HG03045 (cell line): Measurements from ENCODE around the gene CLEC16A.

Source experiments
- ATAC-seq: cut with Tn5 transposase; IDR thresholded peaks from one replicate; pipeline ENCODE4 v1.9.1; 2021; ENCODE audit warnings: mild to moderate bottlenecking, moderate library complexity; ENCODE audit not compliant: unreplicated experiment

Gene CLEC16A

DNA sequence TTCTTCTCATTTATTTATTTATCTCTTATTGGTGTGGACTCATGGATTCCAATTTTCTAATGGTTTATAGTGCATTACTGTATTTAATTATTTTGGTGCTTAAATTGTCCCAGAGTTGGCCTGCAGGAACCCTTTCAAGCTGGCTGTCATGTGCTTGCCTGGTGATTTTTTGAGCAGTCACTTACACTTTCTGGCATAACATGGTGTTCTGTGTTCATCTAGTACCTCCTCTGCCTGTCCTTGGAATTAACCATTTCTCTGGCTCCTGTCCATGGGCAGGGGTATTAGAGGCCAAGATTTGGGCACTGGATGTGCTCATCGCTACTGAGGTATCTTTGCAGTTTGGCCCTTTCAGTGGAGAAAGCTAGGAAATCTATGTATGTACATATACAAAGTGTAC, 67.0 kb downstream of the CLEC16A start:
- no peak for ATAC-seq

DNA sequence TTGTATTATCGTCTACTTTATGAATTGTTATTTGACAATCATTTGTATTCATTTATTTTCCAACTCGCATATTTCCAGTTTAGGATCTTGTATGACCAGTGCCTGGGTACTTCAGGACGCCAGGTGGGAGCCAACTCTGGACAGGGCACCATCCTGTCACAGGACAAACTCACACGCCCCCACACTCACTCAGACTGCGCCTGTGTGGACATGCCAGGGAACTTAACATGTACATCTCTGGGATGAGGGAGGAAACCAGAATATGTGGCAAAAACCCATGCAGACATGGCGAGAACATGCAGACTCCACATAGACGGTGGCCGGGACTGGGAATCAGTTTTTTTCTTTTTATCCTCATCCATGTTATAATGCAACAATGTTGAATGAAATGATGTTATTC, 68.5 kb downstream of the CLEC16A start:
- ATAC-seq, result no peak

DNA sequence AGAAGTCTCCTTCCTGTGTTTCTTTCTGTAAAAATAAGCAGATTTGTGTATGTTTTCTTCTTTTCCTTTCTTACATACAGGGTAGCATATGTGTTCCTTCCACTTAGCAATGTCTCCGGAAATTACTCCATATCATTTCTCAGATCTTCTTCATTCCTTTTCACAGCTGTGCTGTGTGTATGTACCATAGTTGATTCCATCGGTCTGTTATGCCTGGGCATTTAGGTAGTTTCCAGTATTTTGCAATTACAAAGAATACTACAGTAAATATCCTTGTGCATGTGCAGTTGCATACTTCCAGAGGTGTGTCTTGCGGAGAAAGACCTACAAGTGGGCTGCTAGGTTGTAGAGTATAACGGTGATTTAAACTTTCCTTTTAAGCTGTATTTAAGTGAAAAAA, 69.8 kb downstream of the CLEC16A start:
- ATAC-seq, result no peak

DNA sequence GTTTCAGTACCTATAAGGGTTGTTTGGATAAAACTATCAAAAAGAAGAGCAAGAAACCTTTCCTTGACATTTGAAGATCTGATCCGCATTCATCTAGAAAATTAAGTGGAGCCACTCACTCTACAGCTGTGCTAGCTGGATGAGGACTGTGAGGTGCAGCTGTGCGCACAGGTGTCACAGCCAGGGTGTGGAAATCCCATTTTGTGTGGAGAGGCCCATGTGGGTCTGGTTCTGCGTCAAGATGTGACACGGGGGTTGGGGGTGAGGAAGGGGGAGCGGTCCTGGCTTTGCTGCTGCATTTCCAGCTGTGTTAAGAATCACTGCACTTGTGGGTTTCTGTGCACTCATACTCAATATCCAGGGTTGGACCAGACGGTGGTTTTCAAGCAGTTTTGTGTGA, 70.7 kb downstream of the CLEC16A start:
- ATAC-seq, result no peak

DNA sequence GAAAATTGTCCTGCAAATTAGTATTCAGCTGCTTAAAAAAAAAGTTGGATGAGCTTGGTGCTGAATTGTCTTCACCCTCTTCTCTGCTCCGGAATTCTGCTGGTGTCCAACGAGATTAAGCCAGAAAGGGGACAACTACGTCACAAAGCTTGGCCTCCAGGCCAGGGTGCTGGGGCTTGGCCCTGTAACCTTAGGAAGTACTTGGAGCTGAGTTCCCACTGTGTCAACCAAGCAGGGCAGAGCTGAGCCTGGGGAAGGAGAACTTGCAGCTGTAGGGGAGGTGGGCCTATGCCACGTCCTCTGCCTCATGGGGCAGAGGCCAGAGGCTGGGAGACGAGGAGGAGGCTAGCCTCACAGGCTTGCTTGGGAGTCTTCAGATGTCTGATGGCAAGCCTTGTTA, 71.2 kb downstream of the CLEC16A start:
- ATAC-seq, result no peak

DNA sequence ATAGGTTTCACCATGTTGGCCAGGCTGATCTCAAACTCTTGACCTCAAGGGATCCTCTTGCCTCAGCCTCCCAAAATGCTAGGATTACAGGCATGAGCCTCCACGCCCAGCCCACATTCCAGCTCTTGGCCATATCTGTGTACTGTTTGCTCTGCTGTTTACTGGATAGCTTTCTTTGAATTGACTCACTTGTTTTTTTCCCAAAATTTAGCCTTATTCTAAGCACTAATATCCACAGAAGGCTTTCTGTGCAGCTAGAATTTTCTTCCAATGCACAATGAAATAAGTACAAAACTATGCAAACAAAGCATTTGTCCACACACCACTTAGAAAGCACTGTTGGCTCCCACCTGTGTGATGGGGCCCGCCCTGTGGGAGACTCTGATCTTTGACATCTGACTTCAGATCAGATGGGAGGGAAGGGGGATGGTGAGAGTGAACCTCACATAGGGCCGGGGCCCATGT, 72.2 kb downstream of the CLEC16A start:
- ATAC-seq, result no peak

DNA sequence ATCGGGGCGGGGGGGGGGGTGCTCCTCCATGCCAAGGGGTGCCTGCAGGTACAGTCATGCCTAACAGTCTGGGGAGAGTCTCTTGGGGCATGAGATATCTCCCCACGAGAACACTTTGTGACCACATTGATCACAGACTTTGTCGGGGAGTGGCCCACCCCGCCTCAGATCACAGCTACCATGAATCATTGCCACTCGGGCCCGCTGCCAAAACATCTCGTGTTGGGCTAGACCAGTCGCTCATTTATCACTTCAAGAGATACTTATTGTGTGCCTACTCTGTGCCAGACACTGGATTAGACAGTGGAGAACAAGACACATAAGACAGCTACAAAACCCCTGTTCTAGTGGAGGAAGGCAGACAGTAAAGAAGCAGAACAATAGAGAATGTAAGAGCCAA, 72.6 kb downstream of the CLEC16A start:
- no peak for ATAC-seq

DNA sequence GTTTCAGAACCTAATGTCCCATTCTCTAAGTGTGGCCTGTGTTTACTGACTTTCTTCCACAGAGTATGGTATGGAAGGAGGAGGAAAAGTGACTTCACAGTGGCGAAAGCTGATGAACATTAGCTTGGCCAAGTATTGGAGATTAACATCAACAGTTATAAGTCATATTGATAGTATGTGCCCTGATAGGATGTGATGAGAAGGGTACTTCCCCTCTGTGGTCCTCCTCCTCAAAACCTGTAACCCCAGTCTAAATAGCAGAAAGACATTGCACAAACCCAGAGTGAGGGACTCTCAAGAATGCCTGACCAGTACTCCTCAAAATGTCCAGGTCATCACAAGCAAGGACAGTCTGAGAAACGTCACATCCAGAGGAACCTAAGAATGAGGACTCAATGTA, 73.1 kb downstream of the CLEC16A start:
- ATAC-seq, result no peak

DNA sequence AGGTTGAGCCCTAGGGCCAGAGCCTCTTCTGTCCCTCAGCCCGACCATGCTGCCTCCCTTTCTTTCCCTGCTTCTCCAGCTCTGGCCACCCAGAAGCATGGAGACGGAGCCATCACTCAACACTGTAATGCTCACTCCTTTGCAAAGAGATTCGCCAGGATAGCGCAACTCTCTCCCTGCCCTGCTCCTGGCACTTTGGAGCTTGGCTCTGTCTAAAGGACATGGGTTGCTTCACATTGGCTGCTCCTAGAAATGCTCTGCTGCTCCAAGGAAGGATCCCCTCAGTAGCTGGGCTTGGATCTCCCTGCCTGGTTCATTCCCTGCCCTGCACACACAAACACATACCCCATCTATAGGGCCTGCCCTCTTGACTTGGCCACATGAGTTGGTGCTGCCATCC, 76.0 kb downstream of the CLEC16A start:
- ATAC-seq, result no peak

DNA sequence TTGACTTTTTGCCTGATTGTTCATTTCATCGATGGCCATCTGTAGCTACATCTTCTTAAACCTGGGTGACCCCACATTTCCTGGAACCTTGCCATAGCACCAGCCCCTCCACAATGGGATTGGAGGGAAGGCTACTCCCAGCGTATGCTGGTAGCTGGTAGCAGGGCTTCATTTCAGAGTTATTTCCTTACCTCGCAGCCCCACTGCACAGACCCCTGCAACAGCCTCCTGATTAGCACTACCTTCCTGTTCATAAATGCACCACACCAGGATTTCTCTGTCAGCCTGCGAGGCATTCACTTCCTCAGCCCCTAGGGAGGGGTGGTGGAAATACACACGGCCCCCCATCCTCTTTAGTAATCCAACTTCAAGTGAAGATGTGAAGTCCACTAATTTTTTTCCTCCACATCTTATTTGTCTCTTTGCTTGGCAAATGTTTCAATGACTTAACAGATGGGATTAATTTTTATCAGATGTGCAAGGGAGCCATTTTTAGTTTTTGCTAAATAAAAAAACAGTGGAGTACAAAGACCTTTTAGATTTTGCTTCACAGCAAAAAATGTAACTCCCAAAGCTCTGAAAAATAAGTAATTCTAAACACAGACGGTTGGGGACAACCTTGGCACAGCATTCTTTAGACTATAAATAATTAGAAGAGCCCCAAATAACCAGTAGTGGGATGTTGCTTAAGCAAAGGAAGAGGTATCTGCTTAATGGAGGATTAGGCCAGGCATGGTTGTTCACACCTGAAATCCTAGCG, 76.6 kb downstream of the CLEC16A start:
- ATAC-seq, result no peak

DNA sequence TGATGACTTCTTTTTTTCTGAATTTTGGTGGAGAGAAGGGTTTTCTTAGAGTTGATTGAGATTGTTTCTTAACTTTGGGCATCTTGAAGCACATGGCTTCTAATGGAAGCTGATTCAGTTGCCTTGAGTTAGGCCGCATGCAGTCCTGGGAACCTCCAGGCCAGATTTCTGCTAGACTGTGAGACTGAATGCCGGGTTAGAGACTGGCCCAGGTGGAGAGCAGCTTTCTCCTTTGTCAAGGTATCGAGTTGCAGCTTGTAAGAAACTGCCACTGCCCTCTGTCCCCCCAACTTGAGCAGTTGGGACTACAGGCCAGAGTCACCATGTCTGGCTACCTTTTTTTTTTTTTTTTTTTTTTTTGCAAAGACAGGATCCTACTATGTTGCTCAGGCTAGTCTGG, 77.6 kb downstream of the CLEC16A start:
- ATAC-seq, result no peak

DNA sequence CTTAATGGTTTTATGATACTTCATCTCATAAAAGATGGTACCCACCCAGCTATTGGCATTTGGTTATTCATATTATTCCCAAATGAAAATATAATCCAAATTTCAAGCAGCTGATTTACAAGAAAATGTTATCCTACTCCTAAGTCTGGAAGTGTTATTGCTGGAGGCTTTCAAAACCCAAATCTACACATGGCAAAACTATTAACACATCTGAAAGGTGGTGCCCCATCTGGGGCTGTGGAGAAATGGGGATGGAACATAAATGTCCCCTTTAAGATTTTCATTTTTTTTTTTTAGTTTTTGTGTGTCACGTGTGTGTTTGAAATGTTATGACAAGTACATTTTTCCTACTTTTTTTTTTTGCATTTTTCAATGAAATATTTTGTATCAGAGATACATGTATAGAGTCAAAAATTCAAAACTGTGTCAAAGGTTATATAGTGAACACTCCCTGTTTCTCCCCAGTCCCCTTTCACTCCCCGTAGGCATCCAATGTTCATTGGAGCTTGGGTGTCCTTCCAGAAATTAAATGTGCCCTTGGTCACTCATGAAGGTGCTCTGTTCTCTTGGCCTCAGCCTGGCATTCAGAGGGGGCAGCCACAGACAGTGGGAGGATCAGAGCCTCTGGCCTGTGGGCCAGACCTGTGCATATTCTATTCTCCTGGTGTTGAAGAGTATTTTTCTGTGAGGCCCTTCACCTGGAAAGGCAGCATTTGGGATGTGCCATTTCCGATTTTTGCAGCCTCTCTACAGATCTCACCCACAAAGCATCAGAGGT, 79.1 kb downstream of the CLEC16A start:
- no peak for ATAC-seq

DNA sequence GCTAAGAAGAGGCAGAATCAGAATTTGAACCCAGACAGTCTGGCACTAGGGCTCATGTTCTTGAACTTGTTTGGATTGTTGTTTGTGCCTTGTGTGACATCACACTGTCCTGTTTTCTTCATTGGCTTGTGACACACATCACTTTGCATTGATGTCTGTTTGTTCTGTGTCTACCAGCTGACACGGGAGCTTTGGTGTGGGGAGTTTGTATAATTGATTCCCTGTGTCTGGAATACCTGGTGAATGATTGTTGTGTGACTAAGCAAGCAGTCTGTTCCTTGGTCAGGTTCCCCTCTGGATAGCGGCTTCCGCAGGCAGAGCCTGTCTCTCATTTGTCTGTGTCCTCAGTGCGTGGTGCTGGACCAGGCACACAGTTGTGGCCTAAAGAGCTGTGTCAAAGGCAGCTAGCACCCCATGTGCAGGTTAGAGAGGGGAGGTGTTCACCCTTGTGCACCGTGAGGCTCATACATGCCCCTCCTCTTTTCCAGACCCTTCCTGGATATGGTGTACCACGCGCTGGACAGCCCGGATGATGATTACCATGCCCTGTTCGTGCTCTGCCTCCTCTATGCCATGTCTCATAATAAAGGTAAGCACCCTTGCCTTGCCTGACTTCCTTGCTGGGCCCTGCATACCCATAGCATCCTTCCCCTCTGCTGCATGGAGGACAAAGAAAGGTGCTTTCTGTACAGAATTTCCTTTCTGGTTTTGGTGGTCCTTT, 80.1 kb downstream of the CLEC16A start:
- ATAC-seq, result no peak

DNA sequence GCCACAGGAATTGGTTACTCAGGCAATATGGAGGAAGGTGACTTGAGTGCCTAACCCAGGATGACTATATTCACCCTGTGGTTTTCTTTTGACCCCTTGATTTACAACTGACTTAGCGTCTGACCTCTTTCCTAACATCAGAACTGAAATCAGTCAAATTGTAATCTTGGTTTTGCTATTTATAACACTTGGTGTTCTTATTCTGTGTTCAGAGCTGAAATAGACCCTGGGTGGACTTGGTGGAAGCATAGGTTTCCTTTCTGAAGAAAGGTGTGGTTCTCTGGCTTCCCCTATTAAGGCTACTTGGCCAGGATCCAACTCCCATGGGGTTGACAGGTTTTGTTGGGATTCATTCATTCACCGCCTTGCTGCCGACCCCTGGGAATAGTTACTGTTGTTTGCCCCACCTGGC, 80.8 kb downstream of the CLEC16A start:
- ATAC-seq, result no peak

DNA sequence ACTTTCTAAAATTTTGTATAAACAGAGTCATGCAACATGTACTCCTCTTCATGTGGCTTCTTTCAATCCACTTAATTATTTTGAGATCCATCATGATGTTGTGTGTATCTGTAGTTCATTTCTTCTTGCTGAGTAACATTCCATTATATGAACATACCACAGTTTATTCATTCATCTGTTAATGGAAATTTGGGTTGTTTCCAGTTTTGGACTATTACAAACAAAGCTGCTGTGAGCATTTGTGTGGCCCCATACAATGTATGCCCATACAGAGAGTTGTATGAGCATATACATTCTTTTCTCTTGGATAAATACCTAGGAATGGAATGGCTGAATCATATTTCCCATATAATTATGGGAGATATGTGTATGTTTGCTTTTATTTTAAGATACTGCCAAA, 85.6 kb downstream of the CLEC16A start:
- ATAC-seq, result no peak

DNA sequence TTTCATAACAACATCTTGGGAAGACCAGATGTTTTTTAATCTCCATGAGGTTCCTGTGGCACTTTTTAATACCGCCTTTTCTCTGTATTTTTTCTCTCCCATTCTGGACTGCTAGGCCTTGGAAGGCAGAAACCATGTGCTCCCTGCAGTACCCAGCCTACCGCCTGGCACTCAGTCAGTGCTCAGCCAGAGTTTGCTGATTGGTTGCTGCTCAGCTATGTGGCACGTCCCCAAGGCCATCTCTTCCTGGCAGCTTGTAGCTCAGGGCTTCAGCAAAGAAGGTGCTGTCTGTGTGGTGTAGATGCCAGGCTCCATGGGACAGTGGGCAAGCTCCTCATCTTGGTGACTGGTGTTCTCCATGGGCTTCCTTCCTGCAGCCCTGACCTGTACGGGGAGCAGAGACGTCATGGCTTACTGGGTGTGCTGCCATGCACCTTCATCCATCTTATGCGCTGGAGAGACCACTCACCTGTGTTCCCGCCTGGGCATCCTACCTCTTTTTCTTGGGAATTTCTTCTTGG, 86.7 kb downstream of the CLEC16A start:
- ATAC-seq, result no peak

DNA sequence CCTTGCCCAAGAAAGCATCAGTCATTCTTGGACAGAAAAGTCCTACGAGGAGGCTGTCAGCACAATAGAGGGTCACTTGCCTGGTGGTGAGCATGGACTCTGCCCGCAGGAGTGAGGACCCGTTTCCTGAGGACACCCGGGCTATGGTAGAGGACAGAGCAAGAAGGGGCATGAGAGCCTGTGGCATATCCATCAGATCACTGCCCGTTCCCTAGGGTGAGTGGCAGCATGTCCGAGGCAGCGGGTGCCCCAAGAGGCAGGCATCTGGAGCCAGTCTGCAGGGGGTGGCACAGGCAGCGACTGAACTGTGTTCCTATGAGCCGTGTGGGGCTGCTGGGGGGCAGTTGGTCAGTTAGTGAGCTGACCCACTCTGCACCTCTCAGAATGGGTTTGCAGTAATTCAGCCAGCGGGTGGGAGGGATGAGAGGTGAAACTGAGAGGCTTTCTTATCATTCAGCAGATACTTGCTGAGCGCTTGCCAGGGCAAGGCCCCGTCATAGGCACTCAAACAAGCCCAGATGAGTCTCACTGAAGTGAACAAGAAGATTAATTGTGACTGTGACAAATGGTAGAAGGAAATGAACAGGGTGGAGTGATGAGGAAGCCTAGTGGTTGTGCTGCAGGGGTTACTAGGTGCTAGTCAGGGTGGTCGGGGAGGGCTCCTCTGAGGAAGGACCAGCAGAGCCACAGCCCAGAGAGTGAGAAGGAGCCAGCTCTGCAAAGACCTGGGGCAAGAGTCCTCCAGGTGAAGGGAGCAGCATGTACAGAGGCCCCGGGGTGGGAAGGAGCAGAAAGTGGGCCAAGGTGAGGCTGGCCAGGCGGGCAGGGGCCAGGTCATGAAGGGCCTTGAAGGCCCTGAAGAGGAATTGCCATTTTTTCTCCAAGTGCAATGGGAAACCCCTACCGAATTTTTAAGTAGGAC, 87.9 kb downstream of the CLEC16A start:
- ATAC-seq, result no peak

DNA sequence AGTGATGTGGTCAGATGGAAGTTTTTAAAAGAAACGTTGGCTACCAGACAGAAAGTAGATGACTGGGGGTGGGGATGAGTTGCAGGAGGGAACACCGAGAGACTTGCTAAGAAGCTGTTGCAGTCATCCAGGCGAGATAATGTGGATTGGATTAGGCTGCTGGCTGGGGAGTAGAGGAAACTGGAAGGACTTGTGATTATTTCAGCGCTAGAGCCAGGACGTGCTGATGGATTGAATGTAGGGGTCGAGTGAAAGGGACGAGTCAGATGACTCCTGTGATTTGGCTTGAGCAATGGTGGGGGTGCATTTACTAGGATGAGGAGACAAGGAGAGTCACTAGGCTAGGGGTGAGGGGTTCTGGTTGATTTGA, 88.5 kb downstream of the CLEC16A start:
- ATAC-seq, result no peak

DNA sequence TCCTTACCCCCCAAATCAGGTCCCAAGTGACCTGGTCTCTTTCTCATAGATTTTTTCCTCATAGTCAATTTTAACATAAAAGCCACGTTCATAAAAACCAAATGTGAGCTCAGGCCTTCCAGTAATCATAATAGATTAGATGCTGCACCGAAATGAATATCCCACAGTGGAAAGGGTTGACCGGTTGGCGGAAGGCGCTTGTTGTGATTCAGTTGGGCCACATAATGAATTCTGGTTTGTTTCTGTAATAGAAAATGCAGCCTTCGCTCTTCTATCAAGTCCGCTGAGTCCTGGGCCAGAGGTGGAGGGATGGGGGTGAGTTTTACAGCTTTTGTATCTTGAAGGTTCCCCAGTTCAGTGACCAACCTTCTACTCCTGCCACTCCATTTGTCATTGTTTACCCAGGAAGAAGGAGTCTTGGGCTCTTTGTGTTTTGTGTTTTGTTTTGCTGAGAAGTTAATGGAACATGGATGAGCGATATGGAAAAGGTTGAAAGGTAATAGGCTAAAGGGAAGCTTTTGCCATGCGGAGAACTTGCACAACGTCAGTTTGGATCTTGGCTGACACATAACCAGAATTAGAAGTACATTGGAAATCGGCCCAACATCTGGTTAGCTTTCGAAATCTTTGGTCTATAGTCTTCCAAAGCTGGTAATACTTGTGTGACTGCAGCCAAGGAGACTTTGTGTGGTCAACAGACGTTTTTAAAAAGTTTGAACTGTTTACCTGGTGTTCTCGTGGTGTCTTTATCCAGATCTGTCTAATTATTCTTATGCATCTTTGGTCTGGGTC, 89.5 kb downstream of the CLEC16A start:
- ATAC-seq, result no peak

DNA sequence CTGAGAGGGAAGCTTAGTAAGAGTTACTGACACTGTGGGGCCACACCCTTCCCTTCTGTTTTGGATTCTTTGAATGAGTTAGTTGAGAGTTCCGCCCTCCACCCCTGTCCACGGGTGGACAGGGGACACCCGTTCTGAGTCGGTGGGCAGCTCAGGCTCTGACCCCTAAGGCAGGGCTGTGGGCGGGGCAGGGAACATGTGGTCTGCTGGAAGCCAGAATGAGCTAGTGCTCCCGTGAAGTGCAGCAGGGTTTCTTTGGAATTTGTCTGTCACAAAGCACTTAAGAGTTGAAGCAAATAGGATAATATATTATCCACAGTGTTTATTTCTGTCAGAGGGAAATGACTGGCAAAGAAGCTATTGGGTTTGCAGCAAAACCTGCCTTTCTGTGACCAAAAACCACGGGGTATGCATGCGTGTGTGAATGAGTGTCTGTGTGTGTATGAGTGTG, 90.1 kb downstream of the CLEC16A start:
- no peak for ATAC-seq
